ENCODE measurements around the gene ADK.
"Not testable (repeated sequence)": the region's sequence is repeated elsewhere in the genome, so short reads cannot be mapped to it uniquely, and the experiment has no call there.

GRCh38 chr10:74146980-74147379, 4.0 kb upstream of the ADK start:
- not testable (repeated sequence) for TF ChIP-seq CTCF (IDR thresholded peaks at IDR 0.05; ENCODE audit: insufficient read depth, low read depth, low read length); EZH2 (IDR thresholded peaks at IDR 0.05; ENCODE audit: insufficient read depth, low read length)
